ENCODE data around the gene PCDHA12.
"Not testable (repeated sequence)": the region's sequence is repeated elsewhere in the genome, so short reads cannot be mapped to it uniquely, and the experiment has no call there.

PCDHA12 gene

GRCh38 chr5:140870221-140871201 is 4.6 kb upstream of the PCDHA12 start:
- Histone ChIP-seq H3K27ac (ENCODE audit: low read length) (no peak overlapping the region), H3K4me3 (ENCODE audit: low read length) (no peak overlapping the region), H3K27me3 (ENCODE audit: control insufficient read depth, insufficient read depth, low read length) (no peaks in the 10 kb centered on the region), H3K9me3 (ENCODE audit: control insufficient read depth, low read depth, low read length) (no peaks in the 10 kb centered on the region), H3K4me1 (ENCODE audit: control insufficient read depth, low read depth, low read length) (peaks cover 2% of the 10 kb centered on the region), H3K9ac (ENCODE audit: low read length) (no peak overlapping the region), H3K36me3 (ENCODE audit: control insufficient read depth, low read depth, low read length) (no peaks in the 10 kb centered on the region)

GRCh38 chr5:140876541-140877261 is 1.6 kb downstream of the PCDHA12 start:
- H3K9ac ChIP-seq (ENCODE audit: low read length); H3K9me3 ChIP-seq (ENCODE audit: control insufficient read depth, low read depth, low read length); H3K36me3 ChIP-seq (ENCODE audit: control insufficient read depth, low read depth, low read length); H3K27ac ChIP-seq (ENCODE audit: low read length); H3K4me1 ChIP-seq (ENCODE audit: control insufficient read depth, low read depth, low read length); H3K27me3 ChIP-seq (ENCODE audit: control insufficient read depth, insufficient read depth, low read length): not testable (repeated sequence)
- peak overlapping the region; percentile 92 for H3K4me3 ChIP-seq (ENCODE audit: low read length)

GRCh38 chr5:140877262-140877581 is 2.1 kb downstream of the PCDHA12 start:
- no peak overlapping the region for H3K4me3 ChIP-seq (ENCODE audit: low read length)
- no peak overlapping the region for H3K27ac ChIP-seq (ENCODE audit: low read length)
- H3K36me3 ChIP-seq (ENCODE audit: control insufficient read depth, low read depth, low read length), result no peaks in the 10 kb centered on the region
- H3K27me3 ChIP-seq (ENCODE audit: control insufficient read depth, insufficient read depth, low read length), result no peaks in the 10 kb centered on the region
- peaks cover 2% of the 10 kb centered on the region for H3K4me1 ChIP-seq (ENCODE audit: control insufficient read depth, low read depth, low read length)
- no peak overlapping the region for H3K9ac ChIP-seq (ENCODE audit: low read length)
- no peaks in the 10 kb centered on the region for H3K9me3 ChIP-seq (ENCODE audit: control insufficient read depth, low read depth, low read length)

- no peaks in the 10 kb centered on the region for H3K36me3 ChIP-seq (ENCODE audit: control insufficient read depth, low read depth, low read length)
- H3K27ac ChIP-seq (ENCODE audit: low read length), result no peak within 1 kb of the TSS
- peak within 1 kb of the TSS; percentile 66 for H3K4me3 ChIP-seq (ENCODE audit: low read length)
- no peaks in the 10 kb centered on the region for H3K4me1 ChIP-seq (ENCODE audit: control insufficient read depth, low read depth, low read length)
- peak within 1 kb of the TSS; percentile 51 for H3K9ac ChIP-seq (ENCODE audit: low read length)
- no peaks in the 10 kb centered on the region for H3K27me3 ChIP-seq (ENCODE audit: control insufficient read depth, insufficient read depth, low read length)
- no peaks in the 10 kb centered on the region for H3K9me3 ChIP-seq (ENCODE audit: control insufficient read depth, low read depth, low read length)
Measured at GRCh38 chr5:140881889-140882590, 6.9 kb downstream of the PCDHA12 start, which contains the start of gene PCDHA13. Gene PCDHA13, plus strand, starts transcription at chr5:140882124. Its CDS starts 145 bp downstream, at chr5:140882269.

GRCh38 chr5:140882591-140882899 is 7.4 kb downstream of the PCDHA12 start:
- H3K27ac ChIP-seq (ENCODE audit: low read length), result no peak overlapping the region
- H3K9me3 ChIP-seq (ENCODE audit: control insufficient read depth, low read depth, low read length), result no peaks in the 10 kb centered on the region
- peak overlapping the region; percentile 51 for H3K9ac ChIP-seq (ENCODE audit: low read length)
- H3K36me3 ChIP-seq (ENCODE audit: control insufficient read depth, low read depth, low read length), result no peaks in the 10 kb centered on the region
- no peaks in the 10 kb centered on the region for H3K27me3 ChIP-seq (ENCODE audit: control insufficient read depth, insufficient read depth, low read length)
- no peaks in the 10 kb centered on the region for H3K4me1 ChIP-seq (ENCODE audit: control insufficient read depth, low read depth, low read length)
- peak overlapping the region; percentile 66 for H3K4me3 ChIP-seq (ENCODE audit: low read length)

GRCh38 chr5:140883373-140883772 is 8.3 kb downstream of the PCDHA12 start:
- no peak overlapping the region for H3K4me3 ChIP-seq (ENCODE audit: low read length)
- H3K27me3 ChIP-seq (ENCODE audit: control insufficient read depth, insufficient read depth, low read length), result no peaks in the 10 kb centered on the region
- no peaks in the 10 kb centered on the region for H3K9me3 ChIP-seq (ENCODE audit: control insufficient read depth, low read depth, low read length)
- H3K27ac ChIP-seq (ENCODE audit: low read length), result no peak overlapping the region
- no peaks in the 10 kb centered on the region for H3K36me3 ChIP-seq (ENCODE audit: control insufficient read depth, low read depth, low read length)
- H3K9ac ChIP-seq (ENCODE audit: low read length), result no peak overlapping the region
- H3K4me1 ChIP-seq (ENCODE audit: control insufficient read depth, low read depth, low read length), result no peaks in the 10 kb centered on the region

GRCh38 chr5:140883927-140884697 is 9.0 kb downstream of the PCDHA12 start:
- H3K36me3 ChIP-seq (ENCODE audit: control insufficient read depth, low read depth, low read length), result no peaks in the 10 kb centered on the region
- no peak overlapping the region for H3K27ac ChIP-seq (ENCODE audit: low read length)
- H3K27me3 ChIP-seq (ENCODE audit: control insufficient read depth, insufficient read depth, low read length), result no peaks in the 10 kb centered on the region
- H3K9ac ChIP-seq (ENCODE audit: low read length), result no peak overlapping the region
- H3K9me3 ChIP-seq (ENCODE audit: control insufficient read depth, low read depth, low read length), result no peaks in the 10 kb centered on the region
- H3K4me3 ChIP-seq (ENCODE audit: low read length), result no peak overlapping the region
- no peaks in the 10 kb centered on the region for H3K4me1 ChIP-seq (ENCODE audit: control insufficient read depth, low read depth, low read length)

- H3K27ac ChIP-seq (ENCODE audit: low read length), result no peak overlapping the region
- H3K9me3 ChIP-seq (ENCODE audit: control insufficient read depth, low read depth, low read length), result no peaks in the 10 kb centered on the region
- no peak overlapping the region for H3K4me3 ChIP-seq (ENCODE audit: low read length)
- H3K27me3 ChIP-seq (ENCODE audit: control insufficient read depth, insufficient read depth, low read length), result no peaks in the 10 kb centered on the region
- H3K36me3 ChIP-seq (ENCODE audit: control insufficient read depth, low read depth, low read length), result no peaks in the 10 kb centered on the region
- H3K9ac ChIP-seq (ENCODE audit: low read length), result no peak overlapping the region
- no peaks in the 10 kb centered on the region for H3K4me1 ChIP-seq (ENCODE audit: control insufficient read depth, low read depth, low read length)
Measured at GRCh38 chr5:140916325-140916724, 41.2 kb downstream of the PCDHA12 start.

- no peak overlapping the region for H3K9ac ChIP-seq (ENCODE audit: low read length)
- no peak overlapping the region for H3K4me3 ChIP-seq (ENCODE audit: low read length)
- peaks cover 43% of the 10 kb centered on the region for H3K27me3 ChIP-seq (ENCODE audit: control insufficient read depth, insufficient read depth, low read length)
- peaks cover 14% of the 10 kb centered on the region for H3K4me1 ChIP-seq (ENCODE audit: control insufficient read depth, low read depth, low read length)
- H3K9me3 ChIP-seq (ENCODE audit: control insufficient read depth, low read depth, low read length), result no peaks in the 10 kb centered on the region
- no peak overlapping the region for H3K27ac ChIP-seq (ENCODE audit: low read length)
- H3K36me3 ChIP-seq (ENCODE audit: control insufficient read depth, low read depth, low read length), result no peaks in the 10 kb centered on the region
Measured at GRCh38 chr5:140923601-140924000, 48.5 kb downstream of the PCDHA12 start.

GRCh38 chr5:140925806-140926442 is 50.8 kb downstream of the PCDHA12 start, which contains the start of gene PCDHAC1:
Gene PCDHAC1, plus strand, starts transcription at chr5:140926299. Its CDS starts 594 bp downstream, at chr5:140926893.
- peak within 1 kb of the TSS; percentile 77 for H3K4me3 ChIP-seq (ENCODE audit: low read length)
- peaks cover 14% of the 10 kb centered on the region for H3K4me1 ChIP-seq (ENCODE audit: control insufficient read depth, low read depth, low read length)
- H3K27me3 ChIP-seq (ENCODE audit: control insufficient read depth, insufficient read depth, low read length), result peaks cover 50% of the 10 kb centered on the region
- no peak within 1 kb of the TSS for H3K27ac ChIP-seq (ENCODE audit: low read length)
- no peaks in the 10 kb centered on the region for H3K9me3 ChIP-seq (ENCODE audit: control insufficient read depth, low read depth, low read length)
- H3K36me3 ChIP-seq (ENCODE audit: control insufficient read depth, low read depth, low read length), result no peaks in the 10 kb centered on the region
- H3K9ac ChIP-seq (ENCODE audit: low read length), result peak within 1 kb of the TSS; percentile 52
